ENCODE data around the gene SMAD3. TPM values are rescaled to one million over a fixed set of nuclear protein-coding genes. Genes with fewer than 3 reads are reported as not detected.

The SMAD3 gene
- total and polyA plus RNA-seq, 2 of the 8 experiments (the other 6 are each of a cell fraction or from before 2014, with no cell fraction given) = 10.1 to 12.4 TPM

DNA sequence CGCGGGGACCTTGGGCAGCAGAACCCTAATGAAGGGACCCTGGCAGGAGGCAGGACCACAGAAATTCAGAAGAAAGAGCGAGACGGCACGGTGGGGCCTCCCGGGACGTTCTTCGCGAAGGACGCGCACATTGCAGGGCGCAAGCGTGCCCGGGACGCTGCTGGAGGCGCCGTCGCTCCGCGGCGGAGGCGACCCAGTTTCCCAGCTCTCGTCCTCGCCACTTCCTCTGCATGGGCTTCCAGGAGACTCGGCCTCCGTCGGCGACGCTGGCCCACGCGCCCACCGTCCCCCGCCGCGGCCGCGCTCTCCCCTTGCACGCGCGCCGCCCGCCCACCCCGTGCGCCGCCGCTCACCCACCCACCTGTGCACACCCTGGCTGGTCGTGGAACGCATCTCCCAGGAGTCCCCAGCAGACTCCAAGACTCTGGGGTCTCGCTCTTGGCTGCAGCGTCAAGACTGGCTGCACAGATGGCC lies 31.8 kb upstream of the SMAD3 start:
- no peaks in the 10 kb centered on the region for H4K20me1 ChIP-seq (replicated peaks in 1 of 2; ENCODE audit: control insufficient read depth in 1 of 2, insufficient read depth in 2 of 2, low read length in 2 of 2)
- peak overlapping the region; percentile 32; the same call in 1 of the 2 replicates for H2BK15ac ChIP-seq (ENCODE audit: low read length)
- WGBS, 2 experiments (ENCODE audit: extremely low coverage in 1 of 2, insufficient coverage in 1 of 2, insufficient read length in 1 of 2, insufficient replicate concordance in 2 of 2, low coverage in 1 of 2, low lambda C conversion rate in 2 of 2, missing lambda C conversion rate in 1 of 2) = 7% methylated on average over 18 of the region's 50 CpGs; no CpG with 5 or more reads in 1 of the 2 experiments
- H4K5ac ChIP-seq (ENCODE audit: insufficient read length, low read depth, low read length) = no peak overlapping the region
- H2BK12ac ChIP-seq (ENCODE audit: low read depth, low read length) = peak overlapping the region; percentile 99
- peaks cover 11 to 48% (median 25%) of the 10 kb centered on the region in 4 experiments for H3K4me1 ChIP-seq (replicated peaks in 1 of 4; ENCODE audit: control insufficient read depth in 3 of 4, insufficient read depth in 4 of 4, low read length in 3 of 4)
- peak overlapping the region; percentile 93; the same call in 1 of the 2 replicates for H2BK20ac ChIP-seq (ENCODE audit: low read length)
- H3K4ac ChIP-seq (replicated peaks; ENCODE audit: insufficient read length, low read depth, low read length) = peak overlapping the region; percentile 57
- H2BK120ac ChIP-seq (replicated peaks; ENCODE audit: low read depth, low read length) = peak overlapping the region; percentile 34
- H3K18ac ChIP-seq (ENCODE audit: extremely low read depth, low read length) = peak overlapping the region; percentile 98
- ChIA-PET POLR2A (ENCODE audit: partially characterized antibody) (interaction anchor here (0.7 to 3.1 kb wide), 8 partner anchors 10 to 410 kb away, joined by 3 to 22 read pairs (median 6); partner anchors contain the start of gene SMAD3), CTCF (ENCODE audit: partially characterized antibody) (interaction anchor here (1.0 to 1.4 kb wide), 5 partner anchors 9 to 171 kb away, joined by 3 to 5 read pairs (median 3); no protein-coding TSS in a partner anchor)
- peak overlapping the region in 2 of 4 experiments; percentile 25 to 33; a peak in 2 of 7 replicates for H3K9ac ChIP-seq (replicated peaks in 1 of 4; ENCODE audit: extremely low read depth in 1 of 4, low read depth in 3 of 4, low read length in 3 of 4)
- H3K36me3 ChIP-seq (ENCODE audit: control insufficient read depth in 2 of 4, insufficient read depth in 4 of 4, low read length in 3 of 4) = no peaks in the 10 kb centered on the region
- FAIRE-seq = no peak
- H3K79me1 ChIP-seq (ENCODE audit: low read depth, low read length) = no peaks in the 10 kb centered on the region; the same call in 1 of the 2 replicates
- DNase-seq (ENCODE audit: low read depth in 1 of 2, low spot score in 2 of 2) = peak in 1 of 2 experiments; percentile 59
- H3K23ac ChIP-seq (ENCODE audit: insufficient read length) = no peak overlapping the region
- H2AK5ac ChIP-seq (ENCODE audit: low read depth, low read length) = no peak overlapping the region
- H3K79me2 ChIP-seq (ENCODE audit: control insufficient read depth in 1 of 2, insufficient read depth in 2 of 2, low read length in 2 of 2) = no peaks in the 10 kb centered on the region
- H4K91ac ChIP-seq (replicated peaks; ENCODE audit: insufficient read length, low read length) = peak overlapping the region; percentile 52
- no peak overlapping the region for H3K27ac ChIP-seq (ENCODE audit: low read depth, low read length)
- H3K14ac ChIP-seq (ENCODE audit: insufficient read length) = no peak overlapping the region
- peak overlapping the region; percentile 72; the same call in 1 of the 2 replicates for H4K8ac ChIP-seq (ENCODE audit: extremely low read depth, insufficient read depth, low read length)
- H3K23me2 ChIP-seq (ENCODE audit: low read depth, low read length) = no peaks in the 10 kb centered on the region; the same call in 1 of the 2 replicates
- peaks cover 2 to 34% (median 25%) of the 10 kb centered on the region in 4 experiments for H3K27me3 ChIP-seq (replicated peaks in 1 of 4; ENCODE audit: control insufficient read depth in 3 of 4, extremely low read depth in 1 of 4, insufficient read depth in 3 of 4, low read length in 3 of 4)
- H3K4me2 ChIP-seq (ENCODE audit: insufficient read depth in 1 of 2, low read depth in 2 of 2, low read length in 2 of 2) = peak overlapping the region; percentile 68 to 70
- no peaks in the 10 kb centered on the region for H3K9me3 ChIP-seq (ENCODE audit: insufficient read depth in 2 of 2, low read depth in 1 of 2, low read length in 1 of 2)
- peak overlapping the region; percentile 35; the same call in 1 of the 2 replicates for H2BK5ac ChIP-seq (ENCODE audit: low read depth, low read length)
- H3K4me3 ChIP-seq (ENCODE audit: extremely low read depth in 1 of 4, insufficient read depth in 2 of 4, low read depth in 3 of 4, low read length in 4 of 4) = peak overlapping the region; percentile 1 to 50 (median 6); a peak in 6 of 8 replicates
- peak overlapping the region; percentile 96; the same call in 1 of the 2 replicates for H2AFZ ChIP-seq (ENCODE audit: low read length)
- H3K56ac ChIP-seq (replicated peaks; ENCODE audit: insufficient read length, low read depth, low read length) = no peak overlapping the region
- no peak for TF ChIP-seq JUND (IDR thresholded peaks at IDR 0.05; ENCODE audit: low read length)
- no peak for TF ChIP-seq SAP30 (IDR thresholded peaks at IDR 0.05; ENCODE audit: insufficient read depth, insufficient replicate concordance, low read length)
- TF ChIP-seq RNF2 (IDR thresholded peaks at IDR 0.05; ENCODE audit: borderline replicate concordance, low read depth, low read length, missing control alignments, poor library complexity, severe bottlenecking) = peak; percentile 51
- TF ChIP-seq RAD21 (IDR thresholded peaks at IDR 0.05 in 1 of 2, conservative IDR thresholded peaks at IDR 0.05 in 1 of 2; ENCODE audit: low read depth in 2 of 2, low read length in 2 of 2) = peak; percentile 17 to 25; a peak in 2 of 4 replicates
- TF ChIP-seq, protein P1, sequence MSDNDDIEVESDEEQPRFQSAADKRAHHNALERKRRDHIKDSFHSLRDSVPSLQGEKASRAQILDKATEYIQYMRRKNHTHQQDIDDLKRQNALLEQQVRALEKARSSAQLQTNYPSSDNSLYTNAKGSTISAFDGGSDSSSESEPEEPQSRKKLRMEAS (IDR thresholded peaks at IDR 0.05) = peak; percentile 75
- no peak for TF ChIP-seq BCL11A (IDR thresholded peaks at IDR 0.05; ENCODE audit: low read depth in 2 of 2, low read length in 2 of 2)
- TF ChIP-seq, protein P2, sequence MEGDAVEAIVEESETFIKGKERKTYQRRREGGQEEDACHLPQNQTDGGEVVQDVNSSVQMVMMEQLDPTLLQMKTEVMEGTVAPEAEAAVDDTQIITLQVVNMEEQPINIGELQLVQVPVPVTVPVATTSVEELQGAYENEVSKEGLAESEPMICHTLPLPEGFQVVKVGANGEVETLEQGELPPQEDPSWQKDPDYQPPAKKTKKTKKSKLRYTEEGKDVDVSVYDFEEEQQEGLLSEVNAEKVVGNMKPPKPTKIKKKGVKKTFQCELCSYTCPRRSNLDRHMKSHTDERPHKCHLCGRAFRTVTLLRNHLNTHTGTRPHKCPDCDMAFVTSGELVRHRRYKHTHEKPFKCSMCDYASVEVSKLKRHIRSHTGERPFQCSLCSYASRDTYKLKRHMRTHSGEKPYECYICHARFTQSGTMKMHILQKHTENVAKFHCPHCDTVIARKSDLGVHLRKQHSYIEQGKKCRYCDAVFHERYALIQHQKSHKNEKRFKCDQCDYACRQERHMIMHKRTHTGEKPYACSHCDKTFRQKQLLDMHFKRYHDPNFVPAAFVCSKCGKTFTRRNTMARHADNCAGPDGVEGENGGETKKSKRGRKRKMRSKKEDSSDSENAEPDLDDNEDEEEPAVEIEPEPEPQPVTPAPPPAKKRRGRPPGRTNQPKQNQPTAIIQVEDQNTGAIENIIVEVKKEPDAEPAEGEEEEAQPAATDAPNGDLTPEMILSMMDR (IDR thresholded peaks at IDR 0.05; ENCODE audit: control extremely low read depth in 1 of 3, insufficient read depth in 1 of 3, low read depth in 1 of 3, low read length in 3 of 3) = 0 out of 4 replicates have a peak, but pooled peaks of 1 of the 3 experiments have one; percentile 1

Measured in H1 (cell line).